HCT116 (cell line): Measurements from ENCODE around the gene HYAL2. TPM values are rescaled to one million over a fixed set of nuclear protein-coding genes. Genes with fewer than 3 reads are reported as not detected.

ENCODE experiments used
- ATAC-seq: fragments of 200-7000 bp; cut with Tn5 transposase; 2 replicates; pipeline ENCODE4 v1.9.1; 2020; ENCODE audit warnings: mild to moderate bottlenecking, moderate library complexity
- BruUV-seq: library from RNA; stranded (reverse); fragments of 400-500 nt; replicated peaks from 2 replicates; lab custom pipeline; 2021; lab: Mats Ljungman, UMichigan
- CTCF ChIA-PET: fragments of 300-600 bp; sonication (Branson Sonifier 250); formaldehyde crosslinking; loops from one replicate; lab custom pipeline; 2021; ENCODE audit warnings: antibody characterized with exemption; lab: Charles Lee
- POLR2A ChIA-PET: fragments of 300-600, 350-600 bp; sonication (Branson Sonifier 250); formaldehyde crosslinking; loops from one replicate; lab custom pipeline; 2021; ENCODE audit warnings: antibody characterized with exemption; lab: Charles Lee
- RAD21 ChIA-PET, 2 experiments: fragments of 300-600 bp; sonication (Branson Sonifier 250); formaldehyde crosslinking; loops; one replicate each; lab custom pipeline; 2023; ENCODE audit warnings: low total read pairs in 2 of 2; ENCODE audit not compliant: uncharacterized antibody in 2 of 2, unreplicated experiment in 2 of 2, low non-redundant PET in 1 of 2; lab: Charles Lee
- DNase-seq: peaks from one replicate; pipeline ENCODE4 v3.0.0-alpha.2; 2010; ENCODE audit warnings: low read depth, low spot score
- H2AFZ ChIP-seq: fragments of 200-600 bp; shearing (Covaris generic), sonication (generic); 2 replicates; pipeline ENCODE4 v1.6.1; 2017; ENCODE audit warnings: low read depth, mixed run types, mixed read lengths, antibody characterized with exemption, low read length; ENCODE audit not compliant: poor library complexity, severe bottlenecking
- H3K27ac ChIP-seq: 2 replicates; pipeline ENCODE4 v1.5.1; 2012; ENCODE audit warnings: low read depth, low read length
- H3K27me3 ChIP-seq: fragments of 200-600 bp; sonication (generic); 2 replicates; pipeline ENCODE4 v1.6.1; 2016; ENCODE audit warnings: mixed run types, low read length, mixed read lengths; ENCODE audit not compliant: insufficient read depth
- H3K36me3 ChIP-seq, 2 experiments: fragments of 200-500 bp in 1 of 2; fragments of 200-600 bp in 1 of 2; sonication (Bioruptor generic) in 1 of 2; sonication (generic) in 1 of 2; 2 replicates each; pipeline versions ENCODE4 v1.5.1 to v1.6.1; 2014 to 2016; ENCODE audit warnings: low read length in 2 of 2, inconsistent platforms in 1 of 2, mixed read lengths in 1 of 2, mixed run types in 1 of 2; ENCODE audit not compliant: insufficient read depth in 2 of 2, control insufficient read depth in 1 of 2
- H3K4me1 ChIP-seq, 2 experiments: fragments of 200-600 bp in 1 of 2; sonication (generic) in 1 of 2; 2 replicates each; pipeline versions ENCODE4 v1.5.1 to v1.6.1; 2012 to 2017; ENCODE audit warnings: low read length in 2 of 2, inconsistent platforms in 1 of 2, mild to moderate bottlenecking in 1 of 2, mixed read lengths in 1 of 2, mixed run types in 1 of 2, moderate library complexity in 1 of 2; ENCODE audit not compliant: insufficient read depth in 2 of 2, control insufficient read depth in 1 of 2
- H3K4me2 ChIP-seq: fragments of 200-600 bp; sonication (generic); 2 replicates; pipeline ENCODE4 v1.6.1; 2017; ENCODE audit warnings: mixed run types, low read length, mixed read lengths
- H3K4me3 ChIP-seq, 2 experiments: fragments of 200-600 bp in 1 of 2; sonication (generic) in 1 of 2; replicated peaks in 1 of 2; 2 replicates each; pipeline ENCODE4 v1.5.1; 2011 to 2016; ENCODE audit warnings: low read length in 2 of 2, control low read depth in 1 of 2, low read depth in 1 of 2, mild to moderate bottlenecking in 1 of 2, mixed read lengths in 1 of 2, mixed run types in 1 of 2
- H3K79me2 ChIP-seq: fragments of 200-600 bp; sonication (generic); 2 replicates; pipeline ENCODE4 v1.6.1; 2017; ENCODE audit warnings: mild to moderate bottlenecking, mixed run types, low read length, moderate library complexity, mixed read lengths; ENCODE audit not compliant: insufficient read depth
- H3K9ac ChIP-seq: fragments of 200-600 bp; sonication (generic); 2 replicates; pipeline ENCODE4 v1.6.1; 2016; ENCODE audit warnings: low read length, mixed read lengths
- H3K9me2 ChIP-seq: fragments of 200-600 bp; sonication (generic), shearing (Covaris generic); 2 replicates; pipeline ENCODE4 v1.6.1; 2017; ENCODE audit warnings: mixed run types, mild to moderate bottlenecking, moderate library complexity; ENCODE audit not compliant: insufficient read depth
- H3K9me3 ChIP-seq, 2 experiments: fragments of 200-500 bp in 1 of 2; fragments of 200-600 bp in 1 of 2; sonication (Bioruptor generic) in 1 of 2; sonication (generic) in 1 of 2; 2 replicates each; pipeline ENCODE4 v1.6.1; 2014 to 2017; ENCODE audit warnings: low read length in 2 of 2, mixed read lengths in 2 of 2, inconsistent platforms in 1 of 2, low read depth in 1 of 2, mild to moderate bottlenecking in 1 of 2, mixed run types in 1 of 2, moderate library complexity in 1 of 2; ENCODE audit not compliant: control insufficient read depth in 1 of 2, insufficient read depth in 1 of 2
- H4K20me1 ChIP-seq: fragments of 200-600 bp; sonication (generic), shearing (Covaris generic); 2 replicates; pipeline ENCODE4 v1.6.1; 2017; ENCODE audit warnings: mixed run types, mild to moderate bottlenecking, moderate library complexity; ENCODE audit not compliant: insufficient read depth
- CBX3 ChIP-seq: IDR thresholded peaks from 2 replicates; pipeline ENCODE4 v1.6.1; 2012; ENCODE audit warnings: low read depth
- CEBPB ChIP-seq: IDR thresholded peaks from 2 replicates; pipeline ENCODE4 v1.6.1; 2012; ENCODE audit warnings: low read depth
- CTCF ChIP-seq, 3 experiments: fragments of 200-600 bp in 1 of 3; sonication (generic) in 1 of 3; IDR thresholded peaks in 2 of 3; conservative IDR thresholded peaks in 1 of 3; 2 replicates each; pipeline ENCODE4 v1.5.1; 2012 to 2017; ENCODE audit warnings: low read depth in 2 of 3, low read length in 2 of 3, antibody characterized with exemption in 1 of 3, borderline replicate concordance in 1 of 3, control low read depth in 1 of 3, mild to moderate bottlenecking in 1 of 3, mixed read lengths in 1 of 3, mixed run types in 1 of 3, moderate library complexity in 1 of 3; ENCODE audit not compliant: insufficient read depth in 1 of 3
- EGR1 ChIP-seq: IDR thresholded peaks from 2 replicates; pipeline ENCODE4 v1.6.1; 2012; ENCODE audit warnings: low read depth
- ELF1 ChIP-seq: IDR thresholded peaks from 2 replicates; pipeline ENCODE4 v1.6.1; 2012; ENCODE audit warnings: low read depth, borderline replicate concordance
- JUND ChIP-seq: IDR thresholded peaks from 2 replicates; pipeline ENCODE4 v1.6.1; 2012
- POLR2A ChIP-seq: IDR thresholded peaks from 2 replicates; pipeline ENCODE4 v1.7.0; 2011; ENCODE audit warnings: borderline replicate concordance; ENCODE audit not compliant: insufficient read depth, insufficient read length; ENCODE audit errors: extremely low read depth
- POLR2AphosphoS5 ChIP-seq: IDR thresholded peaks from 2 replicates; pipeline ENCODE4 v1.6.1; 2011; ENCODE audit warnings: mild to moderate bottlenecking, low read depth, low read length, moderate library complexity
- RAD21 ChIP-seq: IDR thresholded peaks from 2 replicates; pipeline ENCODE4 v1.6.1; 2012; ENCODE audit warnings: low read depth, mild to moderate bottlenecking
- REST ChIP-seq: IDR thresholded peaks from 2 replicates; pipeline ENCODE4 v1.6.1; 2012; ENCODE audit warnings: low read depth
- SIN3A ChIP-seq: IDR thresholded peaks from 2 replicates; pipeline ENCODE4 v1.6.1; 2012; ENCODE audit warnings: low read depth
- SP1 ChIP-seq: IDR thresholded peaks from 2 replicates; pipeline ENCODE4 v1.6.1; 2012; ENCODE audit warnings: low read depth
- YY1 ChIP-seq: IDR thresholded peaks from 2 replicates; pipeline ENCODE4 v1.6.1; 2011; ENCODE audit warnings: low read length, low read depth, moderate library complexity, mild to moderate bottlenecking; ENCODE audit not compliant: insufficient replicate concordance; ENCODE audit errors: extremely low read depth
- ZBTB33 ChIP-seq: IDR thresholded peaks from 2 replicates; pipeline ENCODE4 v1.6.1; 2011; ENCODE audit warnings: mild to moderate bottlenecking, low read length, moderate library complexity; ENCODE audit not compliant: insufficient replicate concordance; ENCODE audit errors: extremely low read depth
- ZFX ChIP-seq: fragments of 450-650 bp; IDR thresholded peaks from 2 replicates; pipeline ENCODE4 v1.6.1; 2017
- intact Hi-C: fragments of 100-400 bp; cut with micrococcal nuclease; formaldehyde crosslinking; loops from 2 replicates; pipeline ENCODE4 v1.10.0; 2022
- total RNA-seq: library from RNA; stranded (reverse); gene quantifications from one replicate; pipeline ENCODE4 v1.2.1, GENCODE V29; 2021; ENCODE audit not compliant: unreplicated experiment
- TF ChIP-seq, protein P1 (sequence below): IDR thresholded peaks from 2 replicates; pipeline ENCODE4 v1.6.1; 2012

HYAL2 gene
- total RNA-seq, 1 experiment from 2014 or later = 42.2 TPM

DNA sequence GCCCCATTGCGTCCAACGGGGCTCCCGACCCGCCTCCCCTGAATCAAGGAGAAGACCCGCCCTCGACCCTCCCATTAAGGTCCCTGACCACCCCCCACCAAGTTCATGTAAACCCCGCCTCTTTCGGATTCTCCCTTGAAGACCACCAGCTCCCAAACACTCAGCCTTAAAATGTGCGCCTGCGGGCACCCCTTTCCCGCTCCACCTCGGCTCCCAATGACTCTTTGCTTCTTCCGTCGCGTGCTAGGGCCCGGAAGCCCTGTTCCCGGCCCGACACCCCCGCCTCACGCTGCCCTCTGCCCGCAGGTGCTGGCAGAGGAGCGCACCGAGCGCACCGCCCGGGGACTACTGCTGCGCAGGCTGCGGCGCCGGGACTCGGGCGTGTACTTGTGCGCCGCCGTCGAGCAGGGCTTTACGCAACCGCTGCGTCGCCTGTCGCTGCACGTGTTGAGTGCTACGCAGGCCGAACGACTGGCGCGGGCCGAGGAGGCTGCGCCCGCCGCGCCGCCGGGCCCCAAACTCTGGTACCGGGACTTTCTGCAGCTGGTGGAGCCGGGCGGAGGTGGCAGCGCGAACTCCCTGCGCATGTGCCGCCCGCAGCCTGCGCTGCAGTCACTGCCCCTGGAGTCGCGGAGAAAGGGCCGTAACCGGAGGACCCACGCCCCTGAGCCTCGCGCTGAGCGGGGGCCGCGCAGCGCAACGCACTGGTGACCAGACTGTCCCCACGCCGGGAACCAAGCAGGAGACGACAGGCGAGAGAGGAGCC, 46.4 kb downstream of the HYAL2 start:
- H4K20me1 ChIP-seq = no peaks in the 10 kb centered on the region
- peaks cover 22 to 32% of the 10 kb centered on the region in 2 experiments; a peak in 3 of 4 replicates for H3K4me1 ChIP-seq
- no peak for DNase-seq
- RAD21 ChIA-PET = no interaction called here
- H2AFZ ChIP-seq = no peak overlapping the region
- no peaks in the 10 kb centered on the region for H3K9me3 ChIP-seq
- no peaks in the 10 kb centered on the region for H3K36me3 ChIP-seq
- H3K9ac ChIP-seq = no peak overlapping the region
- no peak overlapping the region for H3K4me2 ChIP-seq
- H3K4me3 ChIP-seq = no peak overlapping the region
- ATAC-seq = no peak
- TF ChIP-seq CBX3 (no peak), CEBPB (no peak), JUND (no peak), CTCF (IDR thresholded peaks at IDR 0.05 in 2 of 3, conservative IDR thresholded peaks at IDR 0.05 in 1 of 3; ENCODE audit: borderline replicate concordance in 1 of 3, insufficient read depth in 1 of 3, low read depth in 2 of 3, low read length in 2 of 3) (no peak), YY1 (no peak), ZFX (no peak), SIN3A (no peak), ELF1 (no peak), REST (no peak), SP1 (no peak), POLR2A (no peak), POLR2AphosphoS5 (no peak), RAD21 (no peak), EGR1 (no peak), ZBTB33 (no peak)
- TF ChIP-seq, protein P1, sequence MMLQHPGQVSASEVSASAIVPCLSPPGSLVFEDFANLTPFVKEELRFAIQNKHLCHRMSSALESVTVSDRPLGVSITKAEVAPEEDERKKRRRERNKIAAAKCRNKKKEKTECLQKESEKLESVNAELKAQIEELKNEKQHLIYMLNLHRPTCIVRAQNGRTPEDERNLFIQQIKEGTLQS = no peak
- H3K9me2 ChIP-seq = no peaks in the 10 kb centered on the region
- H3K27ac ChIP-seq = no peak overlapping the region
- POLR2A ChIA-PET = no interaction called here
- CTCF ChIA-PET = interaction anchor here (1.7 to 2.4 kb wide), 2 partner anchors 16 to 47 kb away, joined by 3 to 9 read pairs; no protein-coding TSS in a partner anchor
- intact Hi-C loops = no loop called here
- no TSS peak for BruUV-seq
- no peaks in the 10 kb centered on the region for H3K27me3 ChIP-seq
- no peaks in the 10 kb centered on the region for H3K79me2 ChIP-seq
